ENCODE data around the gene LRRK1.
A peak's percentile ranks its signal among the peaks of the same experiment; 100 is the strongest.

Gene LRRK1

GRCh38 chr15:100958326-100959065 is 39.3 kb downstream of the LRRK1 start:
- H3K9ac ChIP-seq (ENCODE audit: low read length in 2 of 2): no peak overlapping the region
- no peaks in the 10 kb centered on the region for H3K4me1 ChIP-seq (ENCODE audit: control insufficient read depth, insufficient read depth, low read length)
- no peaks in the 10 kb centered on the region for H3K36me3 ChIP-seq (ENCODE audit: control insufficient read depth in 2 of 2, insufficient read depth in 2 of 2, low read length in 2 of 2)
- no peaks in the 10 kb centered on the region for H3K9me3 ChIP-seq (ENCODE audit: control insufficient read depth in 2 of 2, low read length in 2 of 2)
- no peak overlapping the region for H3K27ac ChIP-seq (ENCODE audit: low read length)
- H3K27me3 ChIP-seq (ENCODE audit: control insufficient read depth in 1 of 2, insufficient read depth in 2 of 2, low read length in 2 of 2): no peaks in the 10 kb centered on the region
- H3K4me3 ChIP-seq (ENCODE audit: low read length in 2 of 2): no peak overlapping the region

DNA sequence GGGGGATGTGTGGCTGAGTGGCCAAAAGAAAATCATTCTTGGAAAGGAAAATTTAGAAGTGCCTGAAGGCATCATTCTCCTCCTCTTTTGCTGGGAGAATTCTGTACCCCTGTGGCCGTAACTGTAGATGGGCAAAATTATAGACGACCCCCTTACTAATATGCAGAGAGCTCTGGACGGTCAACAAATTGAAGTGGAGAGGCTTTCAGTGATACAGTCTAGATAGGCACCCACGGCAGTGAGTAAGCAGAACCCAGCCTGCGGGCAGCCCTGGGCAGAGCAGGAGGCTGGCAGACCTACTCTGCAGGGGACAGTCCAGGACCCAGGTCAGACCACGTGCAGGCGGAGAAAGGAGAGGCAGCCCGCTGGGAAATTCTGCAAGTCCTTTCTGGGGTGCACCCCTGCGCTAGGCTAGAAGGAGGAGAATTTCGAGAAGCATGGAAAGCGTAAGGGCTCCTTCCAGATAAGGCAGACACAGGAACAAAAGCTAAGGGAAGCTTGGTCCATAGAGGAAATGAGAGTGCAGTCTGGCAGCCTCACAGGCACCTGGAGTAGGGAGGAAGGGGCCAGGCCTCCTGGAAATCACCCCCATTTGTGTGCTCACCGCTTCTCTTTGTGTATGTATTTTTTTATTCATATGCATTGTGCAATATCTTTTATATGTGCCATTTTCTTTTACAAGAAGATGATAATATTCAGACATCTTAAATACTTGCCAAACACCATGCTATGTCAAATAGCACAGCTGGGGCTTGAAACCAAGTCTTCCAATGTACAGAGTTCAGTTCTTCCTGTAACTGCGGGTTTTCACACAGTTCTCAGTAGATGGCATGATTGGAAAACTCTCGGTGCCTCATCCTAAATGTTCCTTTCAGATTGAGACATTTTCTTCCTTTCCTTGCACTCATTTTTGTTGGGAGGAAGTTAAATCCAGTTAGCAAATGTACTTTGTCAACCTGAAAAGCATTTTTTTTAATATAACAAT is 40.2 kb downstream of the LRRK1 start:
- Histone ChIP-seq H3K9ac (ENCODE audit: low read length in 2 of 2) (no peak overlapping the region), H3K36me3 (ENCODE audit: control insufficient read depth in 2 of 2, insufficient read depth in 2 of 2, low read length in 2 of 2) (no peaks in the 10 kb centered on the region), H3K4me3 (ENCODE audit: low read length in 2 of 2) (no peak overlapping the region), H3K27ac (ENCODE audit: low read length) (no peak overlapping the region), H3K27me3 (ENCODE audit: control insufficient read depth in 1 of 2, insufficient read depth in 2 of 2, low read length in 2 of 2) (no peaks in the 10 kb centered on the region), H3K9me3 (ENCODE audit: control insufficient read depth in 2 of 2, low read length in 2 of 2) (no peaks in the 10 kb centered on the region), H3K4me1 (ENCODE audit: control insufficient read depth, insufficient read depth, low read length) (no peaks in the 10 kb centered on the region)

DNA sequence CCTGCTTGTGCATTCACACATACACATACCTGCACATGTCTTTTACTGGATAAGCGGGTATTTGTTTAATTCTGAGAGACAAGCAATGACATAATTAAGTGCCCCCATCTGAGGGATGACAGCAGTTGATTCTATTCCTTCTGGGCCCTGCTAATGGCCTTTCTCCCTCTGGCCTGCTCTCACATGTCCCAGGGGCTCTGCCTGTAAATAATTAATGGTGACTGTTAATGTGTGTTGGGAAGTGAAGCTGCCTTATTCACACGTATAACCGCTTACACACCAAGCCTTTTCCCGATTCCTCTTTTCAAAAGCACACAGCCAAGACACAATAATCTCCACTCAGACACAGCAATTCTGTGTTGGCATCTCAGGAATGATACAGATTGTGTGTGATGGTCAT is 47.8 kb downstream of the LRRK1 start:
- peaks cover 0 to 3% of the 10 kb centered on the region in 2 donors for H3K27me3 ChIP-seq (ENCODE audit: control insufficient read depth in 1 of 2, insufficient read depth in 2 of 2, low read length in 2 of 2)
- no peaks in the 10 kb centered on the region for H3K9me3 ChIP-seq (ENCODE audit: control insufficient read depth in 2 of 2, low read length in 2 of 2)
- no peaks in the 10 kb centered on the region for H3K4me1 ChIP-seq (ENCODE audit: control insufficient read depth, insufficient read depth, low read length)
- no peak overlapping the region for H3K27ac ChIP-seq (ENCODE audit: low read length)
- H3K36me3 ChIP-seq (ENCODE audit: control insufficient read depth in 2 of 2, insufficient read depth in 2 of 2, low read length in 2 of 2): no peaks in the 10 kb centered on the region
- H3K4me3 ChIP-seq (ENCODE audit: low read length in 2 of 2): no peak overlapping the region
- H3K9ac ChIP-seq (ENCODE audit: low read length in 2 of 2): no peak overlapping the region

DNA sequence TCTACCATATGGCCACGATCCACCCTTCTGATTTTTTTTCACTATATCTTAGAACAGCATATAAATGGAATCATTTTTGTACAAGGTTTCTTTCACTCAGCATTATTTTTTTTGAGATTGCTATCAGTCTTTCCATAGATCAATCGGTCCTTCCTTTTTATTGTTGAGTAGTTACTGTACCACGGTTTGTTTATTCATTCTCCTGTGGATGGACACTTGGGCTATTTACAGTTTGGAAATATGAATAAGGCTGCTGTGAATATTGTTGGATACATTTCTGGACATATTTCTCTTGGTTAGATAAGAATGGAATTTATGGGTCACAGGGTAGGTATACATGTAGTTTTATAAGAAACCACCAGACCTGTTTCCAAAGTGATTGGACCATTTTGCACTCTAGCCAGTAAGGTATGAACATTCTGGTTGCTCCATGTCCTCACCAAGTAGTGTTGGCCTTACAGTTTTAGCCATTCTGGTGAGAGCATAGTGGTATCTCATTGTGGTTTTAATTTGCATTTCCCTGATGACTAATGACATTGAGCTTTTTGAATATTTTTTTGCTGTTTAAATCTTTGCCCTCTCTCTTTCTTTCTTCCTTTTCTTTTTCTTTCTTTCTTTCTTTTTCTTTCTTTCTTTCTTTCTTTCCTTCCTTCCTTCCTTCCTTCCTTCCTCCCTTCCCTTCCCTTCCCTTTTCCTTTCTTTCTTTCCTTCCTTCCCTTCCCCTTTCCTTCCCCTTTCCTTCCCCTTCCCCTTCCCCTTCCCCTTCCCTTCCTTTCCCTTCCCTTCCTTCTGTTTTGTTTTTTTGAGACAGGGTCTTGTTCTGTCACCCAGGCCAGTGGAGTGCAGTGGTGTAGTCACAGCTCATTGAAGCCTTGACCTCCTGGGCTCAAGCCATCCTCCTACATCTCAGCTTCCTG is 49.2 kb downstream of the LRRK1 start:
- Histone ChIP-seq H3K4me3 (ENCODE audit: low read length in 2 of 2) (no peak overlapping the region), H3K36me3 (ENCODE audit: control insufficient read depth in 2 of 2, insufficient read depth in 2 of 2, low read length in 2 of 2) (no peaks in the 10 kb centered on the region), H3K27me3 (ENCODE audit: control insufficient read depth in 1 of 2, insufficient read depth in 2 of 2, low read length in 2 of 2) (peaks cover 5 to 8% of the 10 kb centered on the region in 2 donors), H3K4me1 (ENCODE audit: control insufficient read depth, insufficient read depth, low read length) (peaks cover 5% of the 10 kb centered on the region), H3K9ac (ENCODE audit: low read length in 2 of 2) (no peak overlapping the region), H3K9me3 (ENCODE audit: control insufficient read depth in 2 of 2, low read length in 2 of 2) (no peaks in the 10 kb centered on the region), H3K27ac (ENCODE audit: low read length) (no peak overlapping the region)

DNA sequence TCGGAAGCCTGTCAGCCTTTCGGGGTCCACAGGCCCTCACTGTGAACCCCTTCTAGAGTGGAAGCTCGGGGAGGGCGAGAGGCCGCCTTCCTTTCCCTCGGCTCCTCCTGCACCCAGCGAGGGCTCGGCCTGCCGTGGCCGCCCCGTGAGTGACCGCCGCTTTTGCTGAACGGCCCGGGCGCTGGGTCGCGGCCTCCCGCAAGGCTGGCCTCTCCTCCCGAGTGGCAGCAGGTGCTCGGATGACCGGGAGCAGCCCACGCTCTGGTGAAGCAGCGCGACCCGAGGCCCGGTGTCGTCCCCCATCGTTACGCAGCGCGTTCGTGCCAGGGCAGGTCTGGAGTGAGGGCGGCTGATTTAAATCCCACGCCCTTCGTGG is 53.8 kb downstream of the LRRK1 start:
- Histone ChIP-seq H3K9me3 (ENCODE audit: control insufficient read depth in 2 of 2, low read length in 2 of 2) (no peaks in the 10 kb centered on the region), H3K27ac (ENCODE audit: low read length) (no peak overlapping the region), H3K27me3 (ENCODE audit: control insufficient read depth in 1 of 2, insufficient read depth in 2 of 2, low read length in 2 of 2) (peaks cover 15 to 30% of the 10 kb centered on the region in 2 donors), H3K36me3 (ENCODE audit: control insufficient read depth in 2 of 2, insufficient read depth in 2 of 2, low read length in 2 of 2) (no peaks in the 10 kb centered on the region), H3K4me3 (ENCODE audit: low read length in 2 of 2) (peak overlapping the region in 1 of 2 donors; percentile 52), H3K9ac (ENCODE audit: low read length in 2 of 2) (no peak overlapping the region), H3K4me1 (ENCODE audit: control insufficient read depth, insufficient read depth, low read length) (peaks cover 9% of the 10 kb centered on the region)

GRCh38 chr15:100973351-100974111 is 54.4 kb downstream of the LRRK1 start:
- Histone ChIP-seq H3K9me3 (ENCODE audit: control insufficient read depth in 2 of 2, low read length in 2 of 2) (no peaks in the 10 kb centered on the region), H3K27ac (ENCODE audit: low read length) (no peak overlapping the region), H3K4me1 (ENCODE audit: control insufficient read depth, insufficient read depth, low read length) (peaks cover 9% of the 10 kb centered on the region), H3K4me3 (ENCODE audit: low read length in 2 of 2) (peak overlapping the region in 1 of 2 donors; percentile 52), H3K9ac (ENCODE audit: low read length in 2 of 2) (no peak overlapping the region), H3K27me3 (ENCODE audit: control insufficient read depth in 1 of 2, insufficient read depth in 2 of 2, low read length in 2 of 2) (peaks cover 15 to 30% of the 10 kb centered on the region in 2 donors), H3K36me3 (ENCODE audit: control insufficient read depth in 2 of 2, insufficient read depth in 2 of 2, low read length in 2 of 2) (no peaks in the 10 kb centered on the region)

DNA sequence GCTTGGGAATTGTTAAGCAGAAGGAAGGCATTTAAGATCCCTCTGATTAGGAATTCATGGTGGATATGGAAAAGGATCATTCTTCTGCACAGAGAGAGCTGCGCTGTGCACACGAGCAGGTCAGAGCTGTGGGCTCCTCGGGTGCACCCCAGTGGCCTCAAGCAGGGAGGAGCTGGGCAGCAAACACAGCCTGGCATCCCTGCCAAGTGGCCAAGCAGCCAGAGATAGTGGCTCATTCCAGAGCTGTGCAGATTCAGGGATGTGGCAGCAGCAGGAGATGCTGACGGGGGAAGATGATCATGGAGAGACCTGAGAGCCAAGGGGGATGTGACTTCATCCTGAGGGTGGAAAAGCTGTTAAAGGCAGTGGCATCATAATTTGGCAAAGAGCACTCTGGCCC is 55.9 kb downstream of the LRRK1 start:
- H3K27ac ChIP-seq (ENCODE audit: low read length): no peak overlapping the region
- H3K4me1 ChIP-seq (ENCODE audit: control insufficient read depth, insufficient read depth, low read length): peaks cover 9% of the 10 kb centered on the region
- H3K27me3 ChIP-seq (ENCODE audit: control insufficient read depth in 1 of 2, insufficient read depth in 2 of 2, low read length in 2 of 2): peaks cover 15 to 30% of the 10 kb centered on the region in 2 donors
- no peaks in the 10 kb centered on the region for H3K36me3 ChIP-seq (ENCODE audit: control insufficient read depth in 2 of 2, insufficient read depth in 2 of 2, low read length in 2 of 2)
- H3K4me3 ChIP-seq (ENCODE audit: low read length in 2 of 2): no peak overlapping the region
- H3K9me3 ChIP-seq (ENCODE audit: control insufficient read depth in 2 of 2, low read length in 2 of 2): no peaks in the 10 kb centered on the region
- H3K9ac ChIP-seq (ENCODE audit: low read length in 2 of 2): no peak overlapping the region

- no peak overlapping the region for H3K4me3 ChIP-seq (ENCODE audit: low read length in 2 of 2)
- no peak overlapping the region for H3K9ac ChIP-seq (ENCODE audit: low read length in 2 of 2)
- no peak overlapping the region for H3K27ac ChIP-seq (ENCODE audit: low read length)
- peaks cover 0 to 4% of the 10 kb centered on the region in 2 donors for H3K27me3 ChIP-seq (ENCODE audit: control insufficient read depth in 1 of 2, insufficient read depth in 2 of 2, low read length in 2 of 2)
- peaks cover 2 to 3% of the 10 kb centered on the region in 2 donors for H3K9me3 ChIP-seq (ENCODE audit: control insufficient read depth in 2 of 2, low read length in 2 of 2)
- no peaks in the 10 kb centered on the region for H3K4me1 ChIP-seq (ENCODE audit: control insufficient read depth, insufficient read depth, low read length)
- peaks cover 0 to 4% of the 10 kb centered on the region in 2 donors for H3K36me3 ChIP-seq (ENCODE audit: control insufficient read depth in 2 of 2, insufficient read depth in 2 of 2, low read length in 2 of 2)
Observed at GRCh38 chr15:100980410-100981046, 61.4 kb downstream of the LRRK1 start.

DNA sequence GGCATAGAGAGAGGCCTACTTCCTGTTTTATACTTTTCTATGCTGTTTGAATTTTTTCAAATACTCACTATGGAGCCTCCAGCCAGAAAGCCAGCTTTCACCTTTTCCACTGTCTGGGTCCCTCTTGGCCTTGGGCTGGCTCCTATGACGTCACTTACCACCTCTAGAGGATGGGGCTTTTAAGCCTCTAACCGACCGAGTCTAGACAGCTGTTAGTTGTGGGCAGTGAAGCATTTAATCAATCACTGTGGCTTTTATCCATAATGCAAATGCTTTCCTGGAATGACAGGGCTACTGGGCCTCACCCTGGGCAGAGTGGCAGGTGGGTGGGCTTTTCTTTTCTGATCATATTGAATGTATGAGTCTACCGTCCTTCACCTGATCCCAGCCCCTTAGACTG is 61.9 kb downstream of the LRRK1 start:
- Histone ChIP-seq H3K9me3 (ENCODE audit: control insufficient read depth in 2 of 2, low read length in 2 of 2) (peaks cover 2 to 3% of the 10 kb centered on the region in 2 donors), H3K4me1 (ENCODE audit: control insufficient read depth, insufficient read depth, low read length) (no peaks in the 10 kb centered on the region), H3K4me3 (ENCODE audit: low read length in 2 of 2) (no peak overlapping the region), H3K27ac (ENCODE audit: low read length) (no peak overlapping the region), H3K36me3 (ENCODE audit: control insufficient read depth in 2 of 2, insufficient read depth in 2 of 2, low read length in 2 of 2) (peaks cover 0 to 4% of the 10 kb centered on the region in 2 donors), H3K27me3 (ENCODE audit: control insufficient read depth in 1 of 2, insufficient read depth in 2 of 2, low read length in 2 of 2) (peaks cover 0 to 3% of the 10 kb centered on the region in 2 donors), H3K9ac (ENCODE audit: low read length in 2 of 2) (no peak overlapping the region)

Measured in stomach smooth muscle (tissue), 2 donors.